ENCODE measurements around the gene UFD1. TPM values are rescaled to one million over a fixed set of nuclear protein-coding genes. Genes with fewer than 3 reads are reported as not detected.

Gene UFD1
- total and polyA plus RNA-seq, 9 of the 15 experiments (the other 6 are each of a cell fraction or from before 2014, with no cell fraction given) = 238 to 645 (median 363) TPM

GRCh38 chr22:19400881-19401280, 78.1 kb downstream of the UFD1 start:
- Histone ChIP-seq H3K79me2 (ENCODE audit: control insufficient read depth, insufficient read depth, low read length) (peaks cover 6% of the 10 kb centered on the region; the same call in 2 of the 3 replicates), H3K27ac (ENCODE audit: extremely low read depth, low read depth, low read length) (no peak overlapping the region), H2AFZ (ENCODE audit: low read depth, low read length) (no peak overlapping the region), H3K4me1 (replicated peaks in 1 of 2; ENCODE audit: control insufficient read depth in 2 of 2, insufficient read depth in 2 of 2, low read length in 2 of 2) (peaks cover 34 to 39% of the 10 kb centered on the region in 2 experiments), H4K20me1 (replicated peaks; ENCODE audit: control insufficient read depth, insufficient read depth, low read length) (0 out of 2 replicates have a peak, but pooled peaks cover 5% of the 10 kb centered on the region), H3K4me2 (ENCODE audit: insufficient read depth, low read length) (no peak overlapping the region), H3K9me1 (ENCODE audit: control insufficient read depth, insufficient read depth, low read length) (peaks cover 8% of the 10 kb centered on the region), H3K36me3 (ENCODE audit: control insufficient read depth, insufficient read depth, low read length) (peaks cover 92% of the 10 kb centered on the region), H3K9me3 (replicated peaks; ENCODE audit: control insufficient read depth, insufficient read depth, low read depth, low read length) (no peaks in the 10 kb centered on the region), H3K27me3 (ENCODE audit: control insufficient read depth in 2 of 2, insufficient read depth in 2 of 2, low read length in 2 of 2) (no peaks in the 10 kb centered on the region), H3K4me3 (no peak overlapping the region), H3K9ac (ENCODE audit: insufficient read depth in 1 of 2, low read depth in 2 of 2, low read length in 2 of 2) (0 out of 4 replicates have a peak overlapping the region, but pooled peaks of 1 of the 2 experiments have one; percentile 5)
- DNase-seq (ENCODE audit: extremely low read depth in 1 of 4, low spot score in 3 of 4) (no peak), FAIRE-seq (no peak), ATAC-seq (no peak)
- intact Hi-C loops (cut with micrococcal nuclease) = no loop called here
- ChIA-PET CTCF (ENCODE audit: low intra/inter-chr PET ratio) (no interaction called here), POLR2A (interaction anchor here (0.5 to 15.8 kb wide), 8 partner anchors 8 to 221 kb away, joined by 3 to 245 read pairs (median 3); partner anchors contain the start of genes HIRA and MRPL40)
- TF ChIP-seq OTX1 (CRISPR knock-in tag; IDR thresholded peaks at IDR 0.05) (peak; percentile 70; the same call in 1 of the 2 replicates), MCM3 (IDR thresholded peaks at IDR 0.05) (no peak), ELF4 (CRISPR knock-in tag; IDR thresholded peaks at IDR 0.05) (0 out of 2 replicates have a peak, but pooled peaks have one; percentile 49), RB1 (IDR thresholded peaks at IDR 0.05; ENCODE audit: low read depth) (no peak), GABPB2 (CRISPR knock-in tag; conservative IDR thresholded peaks at IDR 0.05) (0 out of 2 replicates have a peak, but pooled peaks have one; percentile 34), IRF2 (CRISPR knock-in tag; IDR thresholded peaks at IDR 0.05) (no peak), ZNF324 (CRISPR knock-in tag; IDR thresholded peaks at IDR 0.05) (no peak), HBP1 (CRISPR knock-in tag; IDR thresholded peaks at IDR 0.05) (0 out of 2 replicates have a peak, but pooled peaks have one; percentile 52), NFXL1 (CRISPR knock-in tag; IDR thresholded peaks at IDR 0.05) (no peak), ZNF586 (CRISPR knock-in tag; conservative IDR thresholded peaks at IDR 0.05) (no peak), CBX3 (IDR thresholded peaks at IDR 0.05; ENCODE audit: borderline replicate concordance in 1 of 2, low read length in 2 of 2) (peak in 1 of 2 experiments; percentile 33; a peak in 1 of 3 replicates), FOXJ2 (tag; IDR thresholded peaks at IDR 0.05) (no peak), NFIC (IDR thresholded peaks at IDR 0.05) (no peak), IFI16 (CRISPR knock-in tag; IDR thresholded peaks at IDR 0.05) (peak; percentile 16; the same call in 1 of the 2 replicates)
- TF ChIP-seq, protein P1, sequence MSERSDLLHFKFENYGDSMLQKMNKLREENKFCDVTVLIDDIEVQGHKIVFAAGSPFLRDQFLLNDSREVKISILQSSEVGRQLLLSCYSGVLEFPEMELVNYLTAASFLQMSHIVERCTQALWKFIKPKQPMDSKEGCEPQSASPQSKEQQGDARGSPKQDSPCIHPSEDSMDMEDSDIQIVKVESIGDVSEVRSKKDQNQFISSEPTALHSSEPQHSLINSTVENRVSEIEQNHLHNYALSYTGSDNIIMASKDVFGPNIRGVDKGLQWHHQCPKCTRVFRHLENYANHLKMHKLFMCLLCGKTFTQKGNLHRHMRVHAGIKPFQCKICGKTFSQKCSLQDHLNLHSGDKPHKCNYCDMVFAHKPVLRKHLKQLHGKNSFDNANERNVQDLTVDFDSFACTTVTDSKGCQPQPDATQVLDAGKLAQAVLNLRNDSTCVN (CRISPR knock-in tag; IDR thresholded peaks at IDR 0.05) = peak; percentile 90; the same call in 1 of the 2 replicates
- TF ChIP-seq, protein P2, sequence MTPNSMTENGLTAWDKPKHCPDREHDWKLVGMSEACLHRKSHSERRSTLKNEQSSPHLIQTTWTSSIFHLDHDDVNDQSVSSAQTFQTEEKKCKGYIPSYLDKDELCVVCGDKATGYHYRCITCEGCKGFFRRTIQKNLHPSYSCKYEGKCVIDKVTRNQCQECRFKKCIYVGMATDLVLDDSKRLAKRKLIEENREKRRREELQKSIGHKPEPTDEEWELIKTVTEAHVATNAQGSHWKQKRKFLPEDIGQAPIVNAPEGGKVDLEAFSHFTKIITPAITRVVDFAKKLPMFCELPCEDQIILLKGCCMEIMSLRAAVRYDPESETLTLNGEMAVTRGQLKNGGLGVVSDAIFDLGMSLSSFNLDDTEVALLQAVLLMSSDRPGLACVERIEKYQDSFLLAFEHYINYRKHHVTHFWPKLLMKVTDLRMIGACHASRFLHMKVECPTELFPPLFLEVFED (CRISPR knock-in tag; conservative IDR thresholded peaks at IDR 0.05) = peak; percentile 80; the same call in 1 of the 2 replicates
- TF ChIP-seq, protein P3, sequence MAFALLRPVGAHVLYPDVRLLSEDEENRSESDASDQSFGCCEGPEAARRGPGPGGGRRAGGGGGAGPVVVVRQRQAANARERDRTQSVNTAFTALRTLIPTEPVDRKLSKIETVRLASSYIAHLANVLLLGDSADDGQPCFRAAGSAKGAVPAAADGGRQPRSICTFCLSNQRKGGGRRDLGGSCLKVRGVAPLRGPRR (CRISPR knock-in tag; IDR thresholded peaks at IDR 0.05) = peak; percentile 58; the same call in 1 of the 2 replicates
- 93% methylated on average over 6 of the region's 6 CpGs for WGBS (ENCODE audit: insufficient coverage, low coverage, missing lambda C conversion rate)
- no TSS peak for BruUV-seq (replicated peaks)
- in situ Hi-C loops (cut with MboI) = no loop called here
